IMR-90 (cell line): Measurements from ENCODE around the gene NMS. TPM values are rescaled to one million over a fixed set of nuclear protein-coding genes. Genes with fewer than 3 reads are reported as not detected.

ENCODE experiments used
- ATAC-seq: fragments of 200-7000 bp; cut with Tn5 transposase; 2 replicates; pipeline ENCODE4 v1.9.1; 2020; ENCODE audit warnings: low read depth, mild to moderate bottlenecking, moderate library complexity
- BruUV-seq: library from RNA; stranded (reverse); fragments of 400-500 nt; replicated peaks from 2 replicates; lab custom pipeline; 2021; lab: Mats Ljungman, UMichigan
- CTCF ChIA-PET: fragments of 300-600 bp; formaldehyde crosslinking; extraction: SDS; loops from one replicate; lab custom pipeline; 2021; ENCODE audit warnings: antibody characterized with exemption; lab: Yijun Ruan, JAX
- POLR2A ChIA-PET: fragments of 300-600 bp; sonication (Branson Sonifier 250); formaldehyde crosslinking; loops from one replicate; lab custom pipeline; 2022; ENCODE audit warnings: antibody characterized with exemption; ENCODE audit not compliant: unreplicated experiment; lab: Charles Lee
- DNase-seq: peaks from one replicate; pipeline ENCODE4 v3.0.0; 2013
- H2AFZ ChIP-seq: replicated peaks from 2 replicates; pipeline ENCODE3; 2013; ENCODE audit warnings: low read length, mild to moderate bottlenecking; ENCODE audit not compliant: poor library complexity
- H2AK5ac ChIP-seq: 2 replicates; pipeline ENCODE4 v1.6.1; 2013; ENCODE audit warnings: low read depth, low read length, inconsistent platforms
- H2AK9ac ChIP-seq: replicated peaks from 2 replicates; pipeline ENCODE3; 2013; ENCODE audit warnings: mild to moderate bottlenecking, low read depth, low read length, moderate library complexity; ENCODE audit not compliant: poor library complexity
- H2BK120ac ChIP-seq: 2 replicates; pipeline ENCODE4 v1.6.1; 2013; ENCODE audit warnings: low read depth, low read length, inconsistent platforms
- H2BK15ac ChIP-seq: 3 replicates; pipeline ENCODE4 v1.6.1; 2013; ENCODE audit warnings: low read depth, low read length, inconsistent platforms
- H2BK20ac ChIP-seq: 2 replicates; pipeline ENCODE4 v1.6.1; 2013; ENCODE audit warnings: low read depth, mild to moderate bottlenecking, inconsistent platforms, low read length, moderate library complexity
- H2BK5ac ChIP-seq: 2 replicates; pipeline ENCODE4 v1.6.1; 2013; ENCODE audit warnings: mild to moderate bottlenecking, low read depth, low read length, inconsistent platforms; ENCODE audit not compliant: poor library complexity, severe bottlenecking
- H3K14ac ChIP-seq: replicated peaks from 2 replicates; pipeline ENCODE4 v1.6.1; 2013; ENCODE audit warnings: low read depth, low read length, inconsistent platforms
- H3K18ac ChIP-seq: 2 replicates; pipeline ENCODE4 v1.6.1; 2013; ENCODE audit warnings: low read depth, low read length, control low read depth
- H3K23ac ChIP-seq: 2 replicates; pipeline ENCODE4 v1.6.1; 2013; ENCODE audit warnings: low read depth, low read length, inconsistent platforms
- H3K27ac ChIP-seq: 2 replicates; pipeline ENCODE4 v1.5.1; 2013; ENCODE audit warnings: mild to moderate bottlenecking, control low read depth, low read length; ENCODE audit not compliant: insufficient read depth
- H3K27me3 ChIP-seq: 2 replicates; pipeline ENCODE4 v1.6.1; 2013; ENCODE audit warnings: low read length; ENCODE audit not compliant: control insufficient read depth, insufficient read depth
- H3K36me3 ChIP-seq: 2 replicates; pipeline ENCODE4 v1.6.1; 2013; ENCODE audit warnings: low read length, mixed read lengths; ENCODE audit not compliant: control insufficient read depth, insufficient read depth
- H3K4ac ChIP-seq: 2 replicates; pipeline ENCODE4 v1.6.1; 2013; ENCODE audit warnings: low read depth, low read length, inconsistent platforms
- H3K4me1 ChIP-seq: 2 replicates; pipeline ENCODE4 v1.6.1; 2013; ENCODE audit warnings: low read length, mixed read lengths; ENCODE audit not compliant: control insufficient read depth, insufficient read depth
- H3K4me2 ChIP-seq: 2 replicates; pipeline ENCODE4 v1.6.1; 2013; ENCODE audit warnings: low read depth, mild to moderate bottlenecking, control low read depth, low read length, moderate library complexity
- H3K4me3 ChIP-seq: 2 replicates; pipeline ENCODE4 v1.5.1; 2013; ENCODE audit warnings: low read depth, mild to moderate bottlenecking, control low read depth, low read length, moderate library complexity; ENCODE audit not compliant: insufficient read depth
- H3K56ac ChIP-seq: 2 replicates; pipeline ENCODE4 v1.6.1; 2013; ENCODE audit warnings: low read length, inconsistent platforms; ENCODE audit not compliant: insufficient read depth; ENCODE audit errors: extremely low read depth
- H3K79me1 ChIP-seq, 2 experiments: 2 replicates each; pipeline ENCODE4 v1.6.1; 2013; ENCODE audit warnings: low read length in 2 of 2, inconsistent platforms in 1 of 2, low read depth in 1 of 2
- H3K9ac ChIP-seq: 2 replicates; pipeline ENCODE4 v1.6.1; 2013; ENCODE audit warnings: low read depth, low read length, control low read depth
- H3K9me1 ChIP-seq: 2 replicates; pipeline ENCODE4 v1.6.1; 2013; ENCODE audit warnings: low read length, inconsistent platforms; ENCODE audit not compliant: insufficient read depth
- H3K9me3 ChIP-seq: 2 replicates; pipeline ENCODE4 v1.6.1; 2013; ENCODE audit warnings: low read length; ENCODE audit not compliant: control insufficient read depth, insufficient read depth
- H4K20me1 ChIP-seq: 2 replicates; pipeline ENCODE4 v1.6.1; 2013; ENCODE audit warnings: low read length, inconsistent platforms; ENCODE audit not compliant: insufficient read depth
- H4K5ac ChIP-seq: 2 replicates; pipeline ENCODE4 v1.6.1; 2013; ENCODE audit warnings: mild to moderate bottlenecking, low read depth, low read length, control low read depth
- H4K8ac ChIP-seq, 2 experiments: 2 replicates each; pipeline ENCODE4 v1.6.1; 2013; ENCODE audit warnings: low read depth in 2 of 2, low read length in 2 of 2, control low read depth in 1 of 2, inconsistent platforms in 1 of 2
- H4K91ac ChIP-seq: 2 replicates; pipeline ENCODE4 v1.6.1; 2013; ENCODE audit warnings: low read depth, low read length, inconsistent platforms; ENCODE audit not compliant: insufficient read depth
- BHLHE40 ChIP-seq: fragments of 150-350 bp; IDR thresholded peaks from 2 replicates; pipeline ENCODE4 v1.6.1; 2016; ENCODE audit warnings: mild to moderate bottlenecking, low read depth, low read length
- CEBPB ChIP-seq: IDR thresholded peaks from 2 replicates; pipeline ENCODE4 v1.6.1; 2012; ENCODE audit warnings: low read depth, low read length, improper control_type of control experiment
- CHD1 ChIP-seq: IDR thresholded peaks from 2 replicates; pipeline ENCODE4 v1.6.1; 2012; ENCODE audit warnings: low read depth, low read length, improper control_type of control experiment
- FOS ChIP-seq: fragments of 150-350 bp; IDR thresholded peaks from 2 replicates; pipeline ENCODE4 v1.6.1; 2016; ENCODE audit warnings: low read depth, low read length
- MAFK ChIP-seq: IDR thresholded peaks from 2 replicates; pipeline ENCODE4 v1.6.1; 2012; ENCODE audit warnings: low read depth, low read length, improper control_type of control experiment
- MAZ ChIP-seq: IDR thresholded peaks from 2 replicates; pipeline ENCODE4 v1.6.1; 2012; ENCODE audit warnings: low read depth, mild to moderate bottlenecking, low read length, improper control_type of control experiment, moderate library complexity, borderline replicate concordance
- MXI1 ChIP-seq: IDR thresholded peaks from 2 replicates; pipeline ENCODE4 v1.6.1; 2012; ENCODE audit warnings: low read depth, mild to moderate bottlenecking, low read length, moderate library complexity, borderline replicate concordance
- NFE2L2 ChIP-seq: fragments of 150-350 bp; IDR thresholded peaks from 2 replicates; pipeline ENCODE4 v1.6.1; 2016; ENCODE audit warnings: low read depth, mild to moderate bottlenecking, low read length
- POLR2A ChIP-seq: IDR thresholded peaks from 2 replicates; pipeline ENCODE4 v1.6.1; 2012; ENCODE audit warnings: mild to moderate bottlenecking, low read depth, low read length
- RAD21 ChIP-seq: IDR thresholded peaks from 2 replicates; pipeline ENCODE4 v1.6.1; 2012; ENCODE audit warnings: low read length, improper control_type of control experiment
- RCOR1 ChIP-seq: IDR thresholded peaks from 2 replicates; pipeline ENCODE4 v1.6.1; 2012; ENCODE audit warnings: mild to moderate bottlenecking, low read length, improper control_type of control experiment; ENCODE audit not compliant: insufficient replicate concordance
- RFX5 ChIP-seq: IDR thresholded peaks from 2 replicates; pipeline ENCODE4 v1.8.0; 2012; ENCODE audit warnings: low read depth, mild to moderate bottlenecking, low read length, moderate library complexity
- SMC3 ChIP-seq: fragments of 150-350 bp; IDR thresholded peaks from 2 replicates; pipeline ENCODE4 v1.6.1; 2016; ENCODE audit warnings: low read depth, mild to moderate bottlenecking, antibody characterized with exemption, low read length, moderate library complexity
- WGBS, 2 experiments: methylation state at CpG; one replicate each; pipeline versions ENCODE4 v1.1.5 to v1.1.7; 2013; ENCODE audit warnings: missing lambda C conversion rate in 2 of 2; ENCODE audit not compliant: insufficient read length in 1 of 2; ENCODE audit errors: extremely low coverage in 2 of 2; 5-methylcytosine and 5-hydroxymethylcytosine counted together
- dilution Hi-C: fragments of 300-500 bp; cut with HindIII; formaldehyde crosslinking; loops from one replicate; pipeline ENCODE4 v1.14.3; 2018; ENCODE audit warnings: low sequenced_read_pairs; ENCODE audit not compliant: unreplicated experiment
- in situ Hi-C: fragments of 300-500 bp; cut with MboI; formaldehyde crosslinking; loops from 3 replicates; pipeline ENCODE4 v1.14.3; 2019; ENCODE audit warnings: low sequenced_read_pairs, inconsistent platforms, mixed read lengths
- intact Hi-C: fragments of 100-400 bp; cut with micrococcal nuclease; formaldehyde crosslinking; loops from 2 replicates; pipeline ENCODE4 v1.10.0; 2022
- polyA plus RNA-seq, 3 experiments: library from polyadenylated mRNA; depleted of rRNA; stranded (reverse); fragments of >200 nt; gene quantifications; 2 replicates each; pipeline ENCODE4 v1.2.3, GENCODE V29; 2012; ENCODE audit warnings: low replicate concordance in 1 of 3
- total RNA-seq: library from RNA; depleted of rRNA; stranded (reverse); fragments of >200 nt; gene quantifications from 2 replicates; pipeline ENCODE4 v1.2.3, GENCODE V29; 2012
- TF ChIP-seq, protein P1 (sequence below): conservative IDR thresholded peaks from 2 replicates; pipeline ENCODE4 v1.5.1; 2012; ENCODE audit warnings: mild to moderate bottlenecking, low read depth, low read length, improper control_type of control experiment
- TF ChIP-seq, protein P2 (sequence below): fragments of 150-350 bp; IDR thresholded peaks from 2 replicates; pipeline ENCODE4 v1.6.1; 2016; ENCODE audit warnings: low read depth, mild to moderate bottlenecking, low read length, moderate library complexity, borderline replicate concordance
- TF ChIP-seq, protein P3 (sequence below): fragments of 150-350 bp; IDR thresholded peaks from 2 replicates; pipeline ENCODE4 v1.6.1; 2017; ENCODE audit warnings: mild to moderate bottlenecking, antibody characterized with exemption, low read length, low read depth

The NMS gene
- total and polyA plus RNA-seq, 2 of the 4 experiments (the other 2 are of a cell fraction): not detected

DNA sequence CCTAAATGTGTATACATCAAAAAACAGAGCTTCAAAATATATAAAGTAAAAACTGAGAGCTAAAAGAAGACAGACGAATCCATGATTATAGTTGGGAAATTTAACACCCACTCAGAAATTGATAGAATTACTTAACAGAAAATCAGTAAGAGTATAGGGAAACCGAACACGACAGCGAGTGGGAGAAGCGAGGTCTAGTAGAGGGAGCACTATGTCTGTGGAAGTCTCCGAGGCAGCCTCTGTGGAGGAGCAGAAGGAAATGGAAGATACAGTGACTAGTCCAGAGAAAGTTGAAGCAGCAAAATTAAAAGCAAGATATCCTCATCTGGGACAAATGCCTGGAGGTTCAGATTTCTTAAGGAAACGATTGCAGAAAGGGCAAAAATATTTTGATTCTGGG is 38.8 kb downstream of the NMS start:
- Histone ChIP-seq H3K4me1 (no peaks in the 10 kb centered on the region), H4K20me1 (no peaks in the 10 kb centered on the region), H2AK9ac (no peak overlapping the region), H3K36me3 (no peaks in the 10 kb centered on the region), H2AFZ (no peak overlapping the region), H3K9me3 (no peaks in the 10 kb centered on the region), H3K18ac (no peak overlapping the region), H3K56ac (no peak overlapping the region), H2BK120ac (no peak overlapping the region), H2BK5ac (no peak overlapping the region), H3K4me2 (no peak overlapping the region), H3K4me3 (no peak overlapping the region), H2BK15ac (no peak overlapping the region), H4K5ac (no peak overlapping the region), H4K8ac (no peak overlapping the region), H3K23ac (no peak overlapping the region), H3K79me1 (no peaks in the 10 kb centered on the region), H3K14ac (no peak overlapping the region), H3K4ac (no peak overlapping the region), H3K9ac (no peak overlapping the region), H4K91ac (no peak overlapping the region), H2AK5ac (no peak overlapping the region), H3K27me3 (peaks cover 2% of the 10 kb centered on the region), H3K27ac (no peak overlapping the region), H2BK20ac (no peak overlapping the region), H3K9me1 (no peaks in the 10 kb centered on the region)
- intact Hi-C loops: no loop called here
- no CpG with 5 or more reads among the region's 7 CpGs for WGBS, 2 experiments
- in situ Hi-C loops: no loop called here
- no peak for DNase-seq
- BruUV-seq: no TSS peak
- no peak for TF ChIP-seq CEBPB
- TF ChIP-seq, protein P1, sequence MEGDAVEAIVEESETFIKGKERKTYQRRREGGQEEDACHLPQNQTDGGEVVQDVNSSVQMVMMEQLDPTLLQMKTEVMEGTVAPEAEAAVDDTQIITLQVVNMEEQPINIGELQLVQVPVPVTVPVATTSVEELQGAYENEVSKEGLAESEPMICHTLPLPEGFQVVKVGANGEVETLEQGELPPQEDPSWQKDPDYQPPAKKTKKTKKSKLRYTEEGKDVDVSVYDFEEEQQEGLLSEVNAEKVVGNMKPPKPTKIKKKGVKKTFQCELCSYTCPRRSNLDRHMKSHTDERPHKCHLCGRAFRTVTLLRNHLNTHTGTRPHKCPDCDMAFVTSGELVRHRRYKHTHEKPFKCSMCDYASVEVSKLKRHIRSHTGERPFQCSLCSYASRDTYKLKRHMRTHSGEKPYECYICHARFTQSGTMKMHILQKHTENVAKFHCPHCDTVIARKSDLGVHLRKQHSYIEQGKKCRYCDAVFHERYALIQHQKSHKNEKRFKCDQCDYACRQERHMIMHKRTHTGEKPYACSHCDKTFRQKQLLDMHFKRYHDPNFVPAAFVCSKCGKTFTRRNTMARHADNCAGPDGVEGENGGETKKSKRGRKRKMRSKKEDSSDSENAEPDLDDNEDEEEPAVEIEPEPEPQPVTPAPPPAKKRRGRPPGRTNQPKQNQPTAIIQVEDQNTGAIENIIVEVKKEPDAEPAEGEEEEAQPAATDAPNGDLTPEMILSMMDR: no peak
- TF ChIP-seq, protein P2, sequence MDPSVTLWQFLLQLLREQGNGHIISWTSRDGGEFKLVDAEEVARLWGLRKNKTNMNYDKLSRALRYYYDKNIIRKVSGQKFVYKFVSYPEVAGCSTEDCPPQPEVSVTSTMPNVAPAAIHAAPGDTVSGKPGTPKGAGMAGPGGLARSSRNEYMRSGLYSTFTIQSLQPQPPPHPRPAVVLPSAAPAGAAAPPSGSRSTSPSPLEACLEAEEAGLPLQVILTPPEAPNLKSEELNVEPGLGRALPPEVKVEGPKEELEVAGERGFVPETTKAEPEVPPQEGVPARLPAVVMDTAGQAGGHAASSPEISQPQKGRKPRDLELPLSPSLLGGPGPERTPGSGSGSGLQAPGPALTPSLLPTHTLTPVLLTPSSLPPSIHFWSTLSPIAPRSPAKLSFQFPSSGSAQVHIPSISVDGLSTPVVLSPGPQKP: no peak
- TF ChIP-seq SMC3: no peak
- no peak for TF ChIP-seq MXI1
- no peak for TF ChIP-seq MAZ
- TF ChIP-seq BHLHE40: no peak
- TF ChIP-seq FOS: no peak
- TF ChIP-seq POLR2A: no peak
- TF ChIP-seq RFX5: no peak
- TF ChIP-seq CHD1: no peak
- no peak for TF ChIP-seq RAD21
- TF ChIP-seq RCOR1: no peak
- TF ChIP-seq MAFK: no peak
- TF ChIP-seq NFE2L2: no peak
- TF ChIP-seq, protein P3, sequence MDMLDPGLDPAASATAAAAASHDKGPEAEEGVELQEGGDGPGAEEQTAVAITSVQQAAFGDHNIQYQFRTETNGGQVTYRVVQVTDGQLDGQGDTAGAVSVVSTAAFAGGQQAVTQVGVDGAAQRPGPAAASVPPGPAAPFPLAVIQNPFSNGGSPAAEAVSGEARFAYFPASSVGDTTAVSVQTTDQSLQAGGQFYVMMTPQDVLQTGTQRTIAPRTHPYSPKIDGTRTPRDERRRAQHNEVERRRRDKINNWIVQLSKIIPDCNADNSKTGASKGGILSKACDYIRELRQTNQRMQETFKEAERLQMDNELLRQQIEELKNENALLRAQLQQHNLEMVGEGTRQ: no peak
- CTCF ChIA-PET: interaction anchor here (0.8 kb wide), 1 partner anchor 9 kb away, joined by 3 read pairs; no protein-coding TSS in a partner anchor
- no peak for ATAC-seq
- POLR2A ChIA-PET: interaction anchor here (0.6 kb wide), 1 partner anchor 459 kb away, joined by 3 read pairs; no protein-coding TSS in a partner anchor
- dilution Hi-C loops: no loop called here
